ENCODE results near the gene MALRD1.

GRCh38 chr10:19500959-19501358 is 452.4 kb downstream of the MALRD1 start:
- TF ChIP-seq, protein P1, sequence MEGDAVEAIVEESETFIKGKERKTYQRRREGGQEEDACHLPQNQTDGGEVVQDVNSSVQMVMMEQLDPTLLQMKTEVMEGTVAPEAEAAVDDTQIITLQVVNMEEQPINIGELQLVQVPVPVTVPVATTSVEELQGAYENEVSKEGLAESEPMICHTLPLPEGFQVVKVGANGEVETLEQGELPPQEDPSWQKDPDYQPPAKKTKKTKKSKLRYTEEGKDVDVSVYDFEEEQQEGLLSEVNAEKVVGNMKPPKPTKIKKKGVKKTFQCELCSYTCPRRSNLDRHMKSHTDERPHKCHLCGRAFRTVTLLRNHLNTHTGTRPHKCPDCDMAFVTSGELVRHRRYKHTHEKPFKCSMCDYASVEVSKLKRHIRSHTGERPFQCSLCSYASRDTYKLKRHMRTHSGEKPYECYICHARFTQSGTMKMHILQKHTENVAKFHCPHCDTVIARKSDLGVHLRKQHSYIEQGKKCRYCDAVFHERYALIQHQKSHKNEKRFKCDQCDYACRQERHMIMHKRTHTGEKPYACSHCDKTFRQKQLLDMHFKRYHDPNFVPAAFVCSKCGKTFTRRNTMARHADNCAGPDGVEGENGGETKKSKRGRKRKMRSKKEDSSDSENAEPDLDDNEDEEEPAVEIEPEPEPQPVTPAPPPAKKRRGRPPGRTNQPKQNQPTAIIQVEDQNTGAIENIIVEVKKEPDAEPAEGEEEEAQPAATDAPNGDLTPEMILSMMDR (IDR thresholded peaks at IDR 0.05; ENCODE audit: low read length): no peak
- no peak for TF ChIP-seq EZH2 (IDR thresholded peaks at IDR 0.05; ENCODE audit: borderline replicate concordance, low read length)

Measured in OCI-LY1 (cell line).